Hematopoietic multipotent progenitor cell treated with erythropoietin and hydrocortisone succinate and interleukin-3 and kit ligand, for 6 days (in vitro differentiated cells): ENCODE data around the gene CEP20.
"Not testable (repeated sequence)": the region's sequence is repeated elsewhere in the genome, so short reads cannot be mapped to it uniquely, and the experiment has no call there.

Experiments
- DNase-seq: peaks from one replicate; pipeline ENCODE4 v3.0.0-alpha.2; 2015

CEP20 gene

GRCh38 chr16:15856901-15857698 is 31.3 kb downstream of the CEP20 start, which contains the start of gene MYH11:
TSS of gene MYH11 (minus strand) at chr16:15857028. CDS start at chr16:15838252, 18,776 bp downstream.
- no peak for DNase-seq

- DNase-seq: peak; percentile 57
These were observed 32.2 kb downstream of the CEP20 start for GRCh38 chr16:15856182-15856581.

DNA sequence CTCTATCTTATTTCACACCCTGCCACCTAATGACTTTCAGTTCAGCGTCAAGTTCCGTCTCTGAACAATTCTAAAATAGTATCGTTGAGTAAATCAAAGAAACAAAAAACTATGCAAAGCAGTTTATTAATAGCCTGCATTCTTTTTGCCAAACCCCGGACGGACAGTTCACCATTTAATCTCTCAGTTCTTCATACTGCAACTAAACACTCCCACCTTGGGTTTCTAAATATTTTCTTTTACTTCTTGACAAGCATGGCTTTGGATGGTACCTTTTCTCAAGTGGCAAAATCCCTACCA is 32.7 kb downstream of the CEP20 start:
- no peak for DNase-seq

- DNase-seq: no peak
These were observed 33.3 kb downstream of the CEP20 start for GRCh38 chr16:15854906-15855703.

- no peak for DNase-seq
These were observed 34.3 kb downstream of the CEP20 start for GRCh38 chr16:15854061-15854460.

GRCh38 chr16:15853021-15853420 is 35.4 kb downstream of the CEP20 start:
- DNase-seq: no peak

GRCh38 chr16:15850555-15850954 is 37.8 kb downstream of the CEP20 start:
- not testable (repeated sequence) for DNase-seq

GRCh38 chr16:15849209-15849981 is 39.0 kb downstream of the CEP20 start:
- DNase-seq: no peak

- DNase-seq: no peak
These were observed 40.7 kb downstream of the CEP20 start for GRCh38 chr16:15847611-15848175.

DNA sequence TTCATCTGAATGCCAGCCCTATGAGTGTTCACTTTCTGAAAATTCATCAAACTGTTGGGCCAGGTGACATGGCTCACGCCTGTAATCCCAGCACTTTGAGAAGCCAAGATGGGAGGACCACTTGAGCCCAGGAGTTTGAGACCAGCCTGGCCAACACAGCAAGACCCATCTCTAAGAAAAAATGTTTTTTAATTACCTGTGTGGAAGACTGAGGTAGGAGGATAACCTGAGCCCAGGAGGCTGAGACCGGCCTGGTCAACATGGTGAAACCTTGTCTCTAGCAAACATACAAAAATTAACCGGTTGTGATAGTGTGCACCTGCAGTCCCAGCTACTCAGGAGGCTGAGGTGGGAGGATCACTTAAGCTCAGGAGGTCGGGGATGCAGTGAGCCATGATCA is 41.9 kb downstream of the CEP20 start:
- DNase-seq: no peak

- DNase-seq: no peak
These were observed 44.6 kb downstream of the CEP20 start for GRCh38 chr16:15843635-15844279.

GRCh38 chr16:15839204-15839603 is 49.2 kb downstream of the CEP20 start:
- DNase-seq: not testable (repeated sequence)

- no peak for DNase-seq
These were observed 50.6 kb downstream of the CEP20 start for GRCh38 chr16:15837761-15838160.

- no peak for DNase-seq
These were observed 51.3 kb downstream of the CEP20 start for GRCh38 chr16:15836965-15837611.

- DNase-seq: no peak
These were observed 52.3 kb downstream of the CEP20 start for GRCh38 chr16:15836074-15836473.

- no peak for DNase-seq
These were observed 53.1 kb downstream of the CEP20 start for GRCh38 chr16:15835136-15835878.

DNA sequence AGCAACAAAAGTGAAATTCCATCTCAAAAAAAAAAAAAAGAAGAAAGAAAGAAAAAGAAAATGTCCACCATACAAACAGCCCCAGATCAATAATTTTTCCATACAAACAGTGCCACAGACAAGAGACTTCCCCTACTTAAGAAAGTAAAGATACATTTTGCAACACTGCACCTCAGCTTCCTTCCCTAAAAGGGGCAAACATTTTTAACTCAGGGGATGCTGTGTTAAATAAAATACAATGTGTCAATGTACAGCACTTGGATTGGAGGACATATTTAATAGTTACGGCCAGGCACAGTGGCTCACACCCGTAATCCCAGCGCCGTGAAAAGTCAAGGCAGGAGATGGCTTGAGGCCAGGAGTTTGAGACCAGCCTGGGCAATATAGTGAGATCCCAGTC is 53.9 kb downstream of the CEP20 start:
- DNase-seq: peak; percentile 21

DNA sequence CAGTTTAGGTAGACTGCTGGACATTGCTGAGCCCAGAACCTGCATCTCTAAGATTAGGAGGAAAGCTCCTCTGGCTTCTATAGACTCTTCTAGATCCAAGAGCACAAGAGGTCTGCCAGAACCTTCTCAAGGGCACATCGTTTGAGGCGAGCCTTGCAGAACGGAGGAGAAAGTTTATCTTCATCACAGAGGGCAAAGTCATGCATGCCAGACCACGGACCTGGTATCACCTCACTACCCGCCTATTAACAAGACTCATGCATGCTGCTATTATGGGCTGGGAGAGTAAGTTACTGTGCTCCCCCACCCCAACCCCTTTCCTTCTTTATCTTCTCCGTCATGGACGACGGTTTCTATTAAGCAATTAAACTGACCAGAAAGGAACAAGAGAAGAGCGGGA is 54.9 kb downstream of the CEP20 start:
- no peak for DNase-seq

GRCh38 chr16:15832241-15832640 is 56.2 kb downstream of the CEP20 start:
- DNase-seq: no peak

DNA sequence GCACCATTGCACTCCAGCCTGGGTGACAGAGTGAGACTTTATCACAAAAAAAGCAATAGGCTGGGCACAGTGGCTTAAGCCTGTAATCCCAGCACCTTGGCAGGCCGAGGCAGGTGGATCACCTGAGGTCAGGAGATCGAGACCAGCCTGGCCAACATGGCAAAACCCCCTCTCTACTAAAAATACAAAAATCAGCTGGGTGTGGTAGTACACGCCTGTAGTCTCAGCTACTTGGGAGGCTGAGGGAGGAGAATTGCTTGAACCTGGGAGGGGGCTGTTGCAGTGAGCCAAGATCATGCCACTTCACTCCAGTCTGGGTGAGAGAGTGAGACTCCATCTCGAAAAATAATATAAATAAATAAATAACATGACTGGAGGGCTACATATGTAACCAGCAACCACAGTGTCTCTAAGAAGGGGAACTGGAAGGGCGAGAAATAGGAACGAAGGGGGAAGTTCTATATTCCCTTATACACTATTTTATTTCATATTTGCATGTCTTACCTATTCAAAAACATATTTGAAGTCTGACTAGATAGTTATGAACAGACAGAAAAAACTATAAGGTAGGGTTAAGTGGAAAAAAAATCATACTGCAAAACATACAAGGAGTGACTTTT is 57.5 kb downstream of the CEP20 start:
- DNase-seq: peak; percentile 15

DNA sequence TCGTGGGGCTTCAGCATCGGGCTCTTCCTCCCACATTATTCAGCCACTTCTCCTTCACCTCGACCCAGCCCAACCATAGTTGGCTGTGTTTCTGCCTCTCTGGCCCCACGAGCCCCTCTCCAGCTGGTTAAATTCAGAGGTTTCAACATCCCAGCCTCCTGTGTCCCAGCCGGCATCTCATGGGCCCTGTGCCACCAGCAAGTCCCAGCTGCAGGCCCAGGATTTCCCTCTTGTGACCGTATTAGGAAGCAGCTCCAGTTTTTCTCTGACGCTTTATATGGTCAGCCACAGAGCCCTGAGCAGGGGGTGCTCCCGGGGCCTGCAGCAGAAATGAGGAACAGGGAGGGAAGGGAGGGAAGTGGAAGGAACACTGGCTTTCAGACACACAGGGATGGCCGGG is 58.9 kb downstream of the CEP20 start:
- no peak for DNase-seq
